ENCODE results near the gene RUBCNL.
A peak's percentile ranks its signal among the peaks of the same experiment; 100 is the strongest.

Gene RUBCNL

GRCh38 chr13:46352805-46353204 is 34.2 kb downstream of the RUBCNL start:
- TF ChIP-seq MYC (IDR thresholded peaks at IDR 0.05; ENCODE audit: low read depth, low read length), result 0 out of 2 replicates have a peak, but pooled peaks have one; percentile 18
- no peak for TF ChIP-seq MAX (IDR thresholded peaks at IDR 0.05; ENCODE audit: low read depth, low read length)
- H3K4me3 ChIP-seq (ENCODE audit: low read depth, low read length), result no peak overlapping the region
- DNase-seq (ENCODE audit: low read depth), result peak; percentile 46

- no peak overlapping the region for H3K4me3 ChIP-seq (ENCODE audit: low read depth, low read length)
- no peak for TF ChIP-seq POLR2A (IDR thresholded peaks at IDR 0.05; ENCODE audit: extremely low read depth, insufficient read length)
- no peak for TF ChIP-seq CTCF (IDR thresholded peaks at IDR 0.05; ENCODE audit: low read depth, low read length)
- TF ChIP-seq MAX (IDR thresholded peaks at IDR 0.05; ENCODE audit: low read depth, low read length), result no peak
- DNase-seq (ENCODE audit: low read depth), result no peak
These were observed 37.0 kb downstream of the RUBCNL start for GRCh38 chr13:46350003-46350402.

GRCh38 chr13:46348961-46349360 is 38.1 kb downstream of the RUBCNL start:
- H3K4me3 ChIP-seq (ENCODE audit: low read depth, low read length), result no peak overlapping the region
- TF ChIP-seq MYC (IDR thresholded peaks at IDR 0.05; ENCODE audit: low read depth, low read length) (no peak), CTCF (IDR thresholded peaks at IDR 0.05; ENCODE audit: low read depth, low read length) (no peak), POLR2A (IDR thresholded peaks at IDR 0.05; ENCODE audit: extremely low read depth, insufficient read length) (no peak), MAX (IDR thresholded peaks at IDR 0.05; ENCODE audit: low read depth, low read length) (no peak)
- no peak for DNase-seq (ENCODE audit: low read depth)

DNA sequence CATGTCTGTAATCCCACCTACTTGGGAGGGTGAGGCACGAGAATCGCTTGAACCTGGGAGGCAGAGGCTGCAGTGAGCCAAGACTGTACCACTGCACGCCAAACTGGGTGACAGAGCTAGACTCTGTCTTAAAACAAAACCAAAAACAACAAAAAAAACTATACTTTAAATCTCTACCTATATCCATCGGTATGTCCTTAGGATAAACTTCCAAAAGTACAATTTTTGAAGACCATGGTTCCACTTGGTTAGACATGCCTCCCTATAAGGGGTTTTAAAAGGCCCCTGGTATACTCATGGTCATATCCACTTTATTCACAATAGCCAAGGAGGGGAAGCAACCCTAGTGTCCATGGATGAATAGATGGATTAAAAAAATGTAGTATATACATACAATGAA is 39.8 kb downstream of the RUBCNL start:
- no peak for DNase-seq (ENCODE audit: low read depth)
- H3K4me3 ChIP-seq (ENCODE audit: low read depth, low read length), result no peak overlapping the region
- TF ChIP-seq POLR2A (IDR thresholded peaks at IDR 0.05; ENCODE audit: extremely low read depth, insufficient read length) (no peak), CTCF (IDR thresholded peaks at IDR 0.05; ENCODE audit: low read depth, low read length) (no peak), MAX (IDR thresholded peaks at IDR 0.05; ENCODE audit: low read depth, low read length) (no peak), MYC (IDR thresholded peaks at IDR 0.05; ENCODE audit: low read depth, low read length) (no peak)

- no peak for TF ChIP-seq CTCF (IDR thresholded peaks at IDR 0.05; ENCODE audit: low read depth, low read length)
- no peak for TF ChIP-seq MAX (IDR thresholded peaks at IDR 0.05; ENCODE audit: low read depth, low read length)
- no peak for TF ChIP-seq MYC (IDR thresholded peaks at IDR 0.05; ENCODE audit: low read depth, low read length)
- TF ChIP-seq POLR2A (IDR thresholded peaks at IDR 0.05; ENCODE audit: extremely low read depth, insufficient read length), result no peak
- no peak for DNase-seq (ENCODE audit: low read depth)
- H3K4me3 ChIP-seq (ENCODE audit: low read depth, low read length), result no peak overlapping the region
These were observed 41.2 kb downstream of the RUBCNL start for GRCh38 chr13:46345866-46346265.

GRCh38 chr13:46345398-46345797 is 41.7 kb downstream of the RUBCNL start:
- no peak for TF ChIP-seq POLR2A (IDR thresholded peaks at IDR 0.05; ENCODE audit: extremely low read depth, insufficient read length)
- TF ChIP-seq CTCF (IDR thresholded peaks at IDR 0.05; ENCODE audit: low read depth, low read length), result no peak
- TF ChIP-seq MYC (IDR thresholded peaks at IDR 0.05; ENCODE audit: low read depth, low read length), result no peak
- no peak for TF ChIP-seq MAX (IDR thresholded peaks at IDR 0.05; ENCODE audit: low read depth, low read length)
- no peak for DNase-seq (ENCODE audit: low read depth)
- no peak overlapping the region for H3K4me3 ChIP-seq (ENCODE audit: low read depth, low read length)
